Neutrophil (primary cell): ENCODE data around the gene MAP3K7CL.

Experiments used
- H3K27ac ChIP-seq: fragments of 200-600 bp; sonication (generic); 2 replicates; pipeline ENCODE4 v1.5.1; 2016; ENCODE audit warnings: mild to moderate bottlenecking, moderate library complexity
- H3K27me3 ChIP-seq: fragments of 200-600 bp; sonication (generic); 2 replicates; pipeline ENCODE4 v1.6.0; 2016; ENCODE audit warnings: mild to moderate bottlenecking
- H3K36me3 ChIP-seq: fragments of 200-600 bp; sonication (generic); 2 replicates; pipeline ENCODE4 v1.5.1; 2017
- H3K4me1 ChIP-seq, 2 experiments: fragments of 200-600 bp in 1 of 2; sonication (generic) in 1 of 2; 1 replicate in 1 of 2; 2 replicates in 1 of 2; pipeline versions ENCODE4 v1.5.1 to v1.6.1; 2013 to 2016; ENCODE audit warnings: low read depth in 1 of 2, low read length in 1 of 2, mild to moderate bottlenecking in 1 of 2, moderate library complexity in 1 of 2; ENCODE audit not compliant: control insufficient read depth in 1 of 2, insufficient read depth in 1 of 2
- H3K4me3 ChIP-seq, 2 experiments: fragments of 200-600 bp in 1 of 2; sonication (generic) in 1 of 2; 1 replicate in 1 of 2; 2 replicates in 1 of 2; pipeline ENCODE4 v1.5.1; 2013 to 2016; ENCODE audit warnings: low read depth in 1 of 2, low read length in 1 of 2, mild to moderate bottlenecking in 1 of 2, moderate library complexity in 1 of 2
- H3K9me3 ChIP-seq: fragments of 200-600 bp; sonication (generic); 2 replicates; pipeline ENCODE4 v1.5.1; 2016
- CTCF ChIP-seq: fragments of 200-600 bp; sonication (generic); IDR thresholded peaks from 2 replicates; pipeline ENCODE4 v1.5.1; 2016; ENCODE audit warnings: antibody characterized with exemption

MAP3K7CL gene

GRCh38 chr21:29182691-29183092 is 52.2 kb downstream of the MAP3K7CL start:
- Histone ChIP-seq H3K27ac (peak overlapping the region; percentile 94), H3K36me3 (no peaks in the 10 kb centered on the region), H3K27me3 (no peaks in the 10 kb centered on the region), H3K4me1 (peaks cover 44 to 58% of the 10 kb centered on the region in 2 experiments), H3K9me3 (no peaks in the 10 kb centered on the region), H3K4me3 (no peak overlapping the region)
- no peak for TF ChIP-seq CTCF

- H3K27me3 ChIP-seq, result no peaks in the 10 kb centered on the region
- peaks cover 45 to 60% of the 10 kb centered on the region in 2 experiments for H3K4me1 ChIP-seq
- no peaks in the 10 kb centered on the region for H3K9me3 ChIP-seq
- no peak for TF ChIP-seq CTCF
- H3K36me3 ChIP-seq, result no peaks in the 10 kb centered on the region
- H3K4me3 ChIP-seq, result peak overlapping the region in 1 of 2 experiments; percentile 19
- peak overlapping the region; percentile 94 for H3K27ac ChIP-seq
Observed at GRCh38 chr21:29184037-29184436, 53.6 kb downstream of the MAP3K7CL start.

- no peak overlapping the region for H3K4me3 ChIP-seq
- H3K27ac ChIP-seq, result peak overlapping the region; percentile 94
- TF ChIP-seq CTCF, result no peak
- H3K36me3 ChIP-seq, result no peaks in the 10 kb centered on the region
- H3K4me1 ChIP-seq, result peaks cover 56 to 61% of the 10 kb centered on the region in 2 experiments
- H3K27me3 ChIP-seq, result no peaks in the 10 kb centered on the region
- H3K9me3 ChIP-seq, result no peaks in the 10 kb centered on the region
Observed at GRCh38 chr21:29185172-29185571, 54.7 kb downstream of the MAP3K7CL start.

GRCh38 chr21:29185633-29186032 is 55.2 kb downstream of the MAP3K7CL start:
- H3K36me3 ChIP-seq, result no peaks in the 10 kb centered on the region
- H3K27ac ChIP-seq, result peak overlapping the region; percentile 94
- H3K4me1 ChIP-seq, result peaks cover 60 to 66% of the 10 kb centered on the region in 2 experiments
- no peak for TF ChIP-seq CTCF
- H3K27me3 ChIP-seq, result no peaks in the 10 kb centered on the region
- no peak overlapping the region for H3K4me3 ChIP-seq
- no peaks in the 10 kb centered on the region for H3K9me3 ChIP-seq

- H3K4me3 ChIP-seq, result no peak overlapping the region
- H3K4me1 ChIP-seq, result peaks cover 67 to 72% of the 10 kb centered on the region in 2 experiments
- peak overlapping the region; percentile 94 for H3K27ac ChIP-seq
Observed at GRCh38 chr21:29186246-29186645, 55.8 kb downstream of the MAP3K7CL start.

More at GRCh38 chr21:29186246-29186645, 55.8 kb downstream of the MAP3K7CL start:
- H3K27me3 ChIP-seq, result no peaks in the 10 kb centered on the region
- no peaks in the 10 kb centered on the region for H3K36me3 ChIP-seq
- no peaks in the 10 kb centered on the region for H3K9me3 ChIP-seq
- no peak for TF ChIP-seq CTCF
